Myocyte (in vitro differentiated cells): ENCODE measurements around the gene NCK1. TPM values are rescaled to one million over a fixed set of nuclear protein-coding genes. Genes with fewer than 3 reads are reported as not detected.
"Not testable (repeated sequence)": the region's sequence is repeated elsewhere in the genome, so short reads cannot be mapped to it uniquely, and the experiment has no call there.

Source experiments
- DNase-seq: peaks from one replicate; pipeline ENCODE4 v3.0.0-alpha.2; 2012; ENCODE audit warnings: low read depth
- total RNA-seq: library from RNA; depleted of rRNA; stranded (reverse); fragments of >200 nt; gene quantifications from 2 replicates; pipeline ENCODE4 v1.2.3, GENCODE V29; 2014

NCK1 gene
- total RNA-seq, 1 donor from 2014 or later, result 39.1 TPM

GRCh38 chr3:136946978-136947377 lies 85.0 kb downstream of the NCK1 start:
- no peak for DNase-seq

GRCh38 chr3:136947477-136947876 lies 85.5 kb downstream of the NCK1 start:
- DNase-seq, result no peak

GRCh38 chr3:136949146-136949545 lies 87.1 kb downstream of the NCK1 start:
- DNase-seq, result no peak

DNA sequence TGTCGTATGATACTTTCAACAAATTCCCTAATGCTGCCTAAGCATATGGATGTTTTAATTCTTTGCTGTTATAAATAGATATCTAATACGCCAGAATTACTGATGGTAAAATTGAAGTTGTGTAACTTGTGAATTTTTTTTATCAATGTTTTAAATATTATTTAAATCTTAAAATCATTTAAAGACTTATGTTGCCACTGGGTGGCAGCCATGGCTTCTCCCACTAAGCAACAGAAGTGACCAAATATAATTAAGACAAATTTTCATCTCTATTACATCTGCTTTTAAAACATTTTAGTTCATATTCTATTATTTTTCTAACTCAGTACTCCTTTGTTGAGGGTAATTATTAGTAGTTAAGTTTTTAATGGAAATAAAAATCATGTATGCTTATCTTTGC lies 87.7 kb downstream of the NCK1 start:
- no peak for DNase-seq

DNA sequence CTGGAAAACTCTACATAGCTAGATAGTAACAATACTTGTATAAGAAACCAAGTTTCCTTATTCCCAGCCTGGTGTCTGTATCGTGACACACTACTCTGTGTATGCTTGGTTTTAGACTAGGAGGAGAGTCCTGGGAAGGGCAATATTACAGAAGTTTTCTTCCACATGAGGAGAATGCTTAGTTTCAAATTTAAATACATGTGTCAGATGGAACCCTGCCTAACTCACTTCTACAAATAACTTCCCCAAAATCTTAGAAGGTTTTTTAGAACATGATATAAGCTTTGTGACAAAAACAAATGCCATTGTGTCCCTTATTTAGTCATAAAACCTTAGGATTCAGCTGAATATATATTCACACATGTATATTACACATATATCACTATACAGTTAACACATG lies 88.6 kb downstream of the NCK1 start:
- no peak for DNase-seq

GRCh38 chr3:136952292-136952691 lies 90.3 kb downstream of the NCK1 start:
- DNase-seq, result no peak

- DNase-seq, result no peak
Observed at GRCh38 chr3:136954251-136954650, 92.2 kb downstream of the NCK1 start.

DNA sequence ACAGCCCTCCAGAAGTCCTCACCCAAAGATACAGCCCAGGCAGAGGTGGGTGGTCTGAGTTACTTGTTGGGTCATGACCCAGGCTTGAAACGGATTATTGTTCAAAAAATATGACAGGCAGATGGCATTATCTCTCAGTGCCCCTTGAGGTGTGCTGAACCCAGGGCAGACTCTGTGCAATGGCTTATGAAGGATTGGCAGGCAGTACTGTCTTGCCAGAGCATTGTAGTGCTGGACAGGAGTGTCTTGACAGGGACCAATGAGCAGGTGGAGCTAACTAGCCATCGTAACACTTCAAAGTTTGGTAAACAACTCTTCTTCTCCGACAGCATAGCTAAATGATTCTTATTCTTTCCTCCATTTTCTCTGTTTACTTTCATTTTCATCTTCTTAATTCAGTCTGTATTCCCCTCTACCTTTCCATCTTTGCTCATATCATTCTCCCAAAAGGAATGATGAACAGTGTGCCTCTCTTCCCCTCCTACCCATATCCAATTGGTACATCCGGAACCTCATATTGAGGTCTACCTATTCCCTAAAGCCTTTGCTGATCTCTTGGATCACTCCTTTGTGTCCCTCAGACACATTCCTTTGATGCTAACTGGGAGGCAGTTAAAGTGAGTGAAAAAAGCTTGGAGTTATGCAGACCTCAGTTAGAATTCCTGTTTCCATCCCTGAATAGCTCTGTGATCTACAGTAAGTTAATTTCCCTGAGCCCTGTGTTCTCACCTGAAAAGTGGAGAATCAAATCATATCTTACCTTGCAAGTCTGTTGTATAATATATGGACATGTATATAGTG lies 93.2 kb downstream of the NCK1 start:
- peak; percentile 12 for DNase-seq

GRCh38 chr3:136955813-136956212 lies 93.8 kb downstream of the NCK1 start:
- DNase-seq, result peak; percentile 25

DNA sequence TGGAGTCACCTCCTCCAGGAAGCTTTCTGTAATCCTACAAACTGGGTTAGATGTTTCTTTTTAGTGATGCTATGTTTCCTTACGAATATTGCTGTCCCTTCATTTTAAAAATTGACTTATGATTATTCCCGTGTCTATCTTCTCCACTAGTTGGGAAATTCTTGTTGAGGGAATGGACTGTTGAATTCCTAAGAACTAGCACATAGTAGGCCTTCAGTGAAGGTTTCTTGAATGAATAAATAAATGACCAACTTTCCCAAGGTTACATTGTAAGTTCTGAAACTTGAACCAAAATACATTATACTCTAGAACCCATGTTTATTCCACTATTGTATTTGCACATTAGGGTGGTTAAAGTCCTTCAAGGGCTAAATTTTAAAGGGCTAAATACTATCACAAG lies 95.0 kb downstream of the NCK1 start:
- no peak for DNase-seq

DNA sequence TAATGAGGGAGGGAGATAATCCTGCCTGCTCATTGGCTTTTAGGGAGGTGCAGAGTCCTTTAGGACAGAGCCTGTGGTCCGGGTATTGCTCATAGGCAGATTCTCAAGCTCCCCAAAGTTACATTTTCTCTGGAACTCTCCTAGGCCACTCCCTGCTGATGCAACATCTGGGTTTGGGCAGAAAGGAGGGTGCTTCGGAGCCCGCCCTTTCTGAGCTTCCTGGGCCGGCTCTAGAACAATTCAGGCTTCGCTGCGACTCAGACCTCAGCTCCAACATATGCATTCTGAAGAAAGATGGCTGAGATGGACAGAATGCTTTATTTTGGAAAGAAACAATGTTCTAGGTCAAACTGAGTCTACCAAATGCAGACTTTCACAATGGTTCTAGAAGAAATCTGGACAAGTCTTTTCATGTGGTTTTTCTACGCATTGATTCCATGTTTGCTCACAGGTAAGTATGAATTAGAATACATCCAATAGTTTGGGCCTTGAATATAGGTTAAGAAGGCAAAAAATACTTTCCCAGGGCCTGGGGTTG lies 95.8 kb downstream of the NCK1 start, which contains the start of gene IL20RB:
Gene IL20RB, plus strand, starts transcription at position 233 of the 538 bp plus-strand sequence. Its CDS starts 131 bp downstream, at position 364.
- DNase-seq, result peak; percentile 9

GRCh38 chr3:136958939-136959338 lies 96.9 kb downstream of the NCK1 start:
- no peak for DNase-seq

GRCh38 chr3:136959599-136959998 lies 97.6 kb downstream of the NCK1 start:
- DNase-seq, result no peak

- no peak for DNase-seq
Observed at GRCh38 chr3:136960838-136961836, 99.1 kb downstream of the NCK1 start.

GRCh38 chr3:136962927-136963326 lies 100.9 kb downstream of the NCK1 start:
- DNase-seq, result no peak

DNA sequence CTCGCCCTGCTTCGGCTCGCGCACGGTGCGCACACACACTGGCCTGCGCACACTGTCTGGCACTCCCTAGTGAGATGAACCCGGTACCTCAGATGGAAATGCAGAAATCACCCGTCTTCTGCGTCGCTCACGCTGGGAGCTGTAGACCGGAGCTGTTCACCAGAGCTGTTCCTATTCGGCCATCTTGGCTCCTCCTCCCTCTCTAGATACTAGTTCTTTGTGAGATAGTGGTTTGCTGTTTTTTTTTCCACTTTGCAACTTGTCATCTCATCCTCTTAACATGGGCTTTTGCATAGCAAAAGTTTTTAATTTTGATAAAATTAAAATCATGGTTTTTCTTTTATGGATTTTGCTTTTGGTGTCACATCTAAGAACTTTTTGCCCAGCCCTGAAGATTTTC lies 107.5 kb downstream of the NCK1 start:
- not testable (repeated sequence) for DNase-seq

DNA sequence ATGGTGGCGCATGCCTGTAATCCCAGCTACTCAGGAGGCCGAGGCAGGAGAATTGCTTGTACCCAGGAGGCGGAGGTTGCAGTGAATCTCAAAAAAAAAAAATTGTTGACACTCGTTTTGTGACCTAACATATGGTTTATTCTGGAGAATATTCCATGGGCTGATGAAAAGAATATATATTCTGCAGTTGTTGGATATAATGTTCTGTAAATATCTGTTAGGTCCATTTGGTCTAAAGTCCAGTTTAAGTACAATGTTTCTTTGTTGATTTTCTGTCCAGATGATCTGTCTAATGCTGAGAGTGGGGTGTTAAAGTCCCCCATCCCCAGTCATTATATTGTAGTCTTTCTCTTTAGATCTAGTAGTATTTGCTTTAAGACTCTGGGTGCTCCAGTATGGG lies 111.3 kb downstream of the NCK1 start:
- DNase-seq, result no peak

DNA sequence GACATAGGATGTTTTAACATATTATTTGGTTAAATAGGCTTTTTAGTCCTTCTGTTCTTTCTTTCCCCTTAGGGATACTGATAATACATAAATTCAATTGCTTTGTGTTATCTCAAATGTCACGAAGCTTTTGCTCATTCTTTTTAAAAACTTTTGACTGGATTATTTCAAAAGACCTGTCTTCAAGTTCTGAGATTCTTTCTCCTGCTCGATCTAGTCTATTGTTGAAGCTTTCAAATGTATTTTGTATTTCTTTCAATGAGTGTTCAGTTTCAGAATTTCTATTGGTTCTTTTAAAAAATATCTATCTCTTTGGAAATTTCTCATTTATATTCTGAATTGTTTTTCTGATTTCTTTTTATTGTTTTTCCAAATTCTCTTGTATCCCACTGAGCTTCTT lies 112.7 kb downstream of the NCK1 start:
- no peak for DNase-seq

GRCh38 chr3:136979204-136979603 lies 117.2 kb downstream of the NCK1 start:
- DNase-seq, result no peak

- peak; percentile 14 for DNase-seq
Observed at GRCh38 chr3:136979684-136980083, 117.7 kb downstream of the NCK1 start.

DNA sequence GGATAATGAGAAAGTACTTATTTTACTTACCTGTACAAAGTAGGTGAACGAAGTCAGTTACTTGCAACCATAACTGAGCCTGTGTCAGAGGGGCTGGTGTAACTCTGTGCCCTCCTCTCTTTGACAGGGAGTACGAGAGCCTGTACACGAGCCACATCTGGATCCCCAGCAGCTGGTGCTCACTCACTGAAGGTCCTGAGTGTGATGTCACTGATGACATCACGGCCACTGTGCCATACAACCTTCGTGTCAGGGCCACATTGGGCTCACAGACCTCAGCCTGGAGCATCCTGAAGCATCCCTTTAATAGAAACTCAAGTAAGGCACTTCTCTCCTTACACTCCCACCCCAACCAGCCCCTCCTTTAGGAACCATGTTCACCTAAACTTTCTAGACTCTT lies 120.0 kb downstream of the NCK1 start:
- DNase-seq, result no peak
